Activated CD8-positive, alpha-beta memory T cell treated with anti-CD3 and anti-CD28 coated beads, Interleukin-2, amount 50 U/mL, for 48 hours (primary cell): Measurements from ENCODE around the gene EPC1.
"Not testable (repeated sequence)": the region's sequence is repeated elsewhere in the genome, so short reads cannot be mapped to it uniquely, and the experiment has no call there.

ENCODE experiments used
- DNase-seq: peaks from one replicate; pipeline ENCODE4 v3.0.0-alpha.2; 2020

EPC1 gene

GRCh38 chr10:32229788-32230187 is 117.2 kb downstream of the EPC1 start:
- not testable (repeated sequence) for DNase-seq

- DNase-seq = no peak
These were observed 117.8 kb downstream of the EPC1 start for GRCh38 chr10:32229170-32229569.

GRCh38 chr10:32227802-32228201 is 119.2 kb downstream of the EPC1 start:
- no peak for DNase-seq

- DNase-seq = no peak
These were observed 120.3 kb downstream of the EPC1 start for GRCh38 chr10:32226624-32227023.

- no peak for DNase-seq
These were observed 121.0 kb downstream of the EPC1 start for GRCh38 chr10:32225976-32226375.

GRCh38 chr10:32222376-32222775 is 124.6 kb downstream of the EPC1 start:
- not testable (repeated sequence) for DNase-seq

GRCh38 chr10:32219156-32219555 is 127.8 kb downstream of the EPC1 start:
- DNase-seq = not testable (repeated sequence)

- not testable (repeated sequence) for DNase-seq
These were observed 128.5 kb downstream of the EPC1 start for GRCh38 chr10:32218206-32219044.
